Coronary artery (tissue), 2 donors: ENCODE data around the gene HDAC7.

ENCODE experiments used
- DNase-seq: peaks from one replicate; pipeline ENCODE4 v3.0.0-alpha.2; 2017; ENCODE audit warnings: low spot score
- H3K27ac ChIP-seq, 2 donors: fragments of 200-600 bp; sonication (generic); one replicate each; pipeline ENCODE4 v1.5.1; 2016 to 2019
- H3K4me3 ChIP-seq: fragments of 200-600 bp; sonication (generic); 2 replicates; pipeline ENCODE4 v1.5.1; 2016; ENCODE audit warnings: mild to moderate bottlenecking, moderate library complexity
- CTCF ChIP-seq: fragments of 200-600 bp; sonication (generic); IDR thresholded peaks from one replicate; pipeline ENCODE4 v1.5.1; 2019; ENCODE audit warnings: antibody characterized with exemption

Gene HDAC7

GRCh38 chr12:47789141-47789540 is 30.6 kb downstream of the HDAC7 start:
- TF ChIP-seq CTCF: no peak
- no peak overlapping the region for H3K27ac ChIP-seq
- H3K4me3 ChIP-seq: no peak overlapping the region
- no peak for DNase-seq

GRCh38 chr12:47787596-47788319 is 31.9 kb downstream of the HDAC7 start:
- Histone ChIP-seq H3K27ac (peak overlapping the region in 1 of 2 donors; percentile 75), H3K4me3 (no peak overlapping the region)
- no peak for TF ChIP-seq CTCF
- DNase-seq: no peak

DNA sequence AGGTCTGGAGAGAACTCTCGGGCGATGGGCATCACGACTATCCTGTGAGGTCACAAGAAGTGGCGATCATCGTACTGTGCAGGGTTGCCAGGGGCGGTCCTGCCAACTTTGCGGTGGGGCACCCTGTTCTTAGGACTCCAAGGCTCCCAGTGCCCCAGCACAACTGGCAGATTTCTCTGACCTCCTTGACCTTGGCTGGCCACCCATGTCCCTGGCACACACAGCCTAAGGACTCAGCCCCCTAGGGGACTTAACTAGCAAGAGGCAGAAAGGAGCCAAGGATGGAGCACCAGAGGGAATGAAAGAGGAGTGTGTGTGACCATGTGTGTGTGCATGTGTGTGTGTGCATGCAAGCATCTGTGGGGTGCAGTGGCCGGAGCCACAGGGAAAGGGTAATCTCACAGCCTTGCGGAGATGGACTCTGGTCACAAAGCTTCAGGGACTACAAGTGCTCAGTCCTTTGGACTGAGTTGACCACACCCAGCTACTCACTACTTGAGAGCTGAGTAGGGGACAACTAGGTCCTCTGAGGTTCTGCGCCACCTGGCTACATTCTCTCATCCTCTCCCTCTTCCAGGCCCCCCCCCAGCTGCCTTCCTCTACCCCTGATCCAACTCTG is 32.9 kb downstream of the HDAC7 start:
- Histone ChIP-seq H3K4me3 (no peak overlapping the region), H3K27ac (peak overlapping the region; percentile 32 to 75)
- TF ChIP-seq CTCF: no peak
- DNase-seq: no peak

DNA sequence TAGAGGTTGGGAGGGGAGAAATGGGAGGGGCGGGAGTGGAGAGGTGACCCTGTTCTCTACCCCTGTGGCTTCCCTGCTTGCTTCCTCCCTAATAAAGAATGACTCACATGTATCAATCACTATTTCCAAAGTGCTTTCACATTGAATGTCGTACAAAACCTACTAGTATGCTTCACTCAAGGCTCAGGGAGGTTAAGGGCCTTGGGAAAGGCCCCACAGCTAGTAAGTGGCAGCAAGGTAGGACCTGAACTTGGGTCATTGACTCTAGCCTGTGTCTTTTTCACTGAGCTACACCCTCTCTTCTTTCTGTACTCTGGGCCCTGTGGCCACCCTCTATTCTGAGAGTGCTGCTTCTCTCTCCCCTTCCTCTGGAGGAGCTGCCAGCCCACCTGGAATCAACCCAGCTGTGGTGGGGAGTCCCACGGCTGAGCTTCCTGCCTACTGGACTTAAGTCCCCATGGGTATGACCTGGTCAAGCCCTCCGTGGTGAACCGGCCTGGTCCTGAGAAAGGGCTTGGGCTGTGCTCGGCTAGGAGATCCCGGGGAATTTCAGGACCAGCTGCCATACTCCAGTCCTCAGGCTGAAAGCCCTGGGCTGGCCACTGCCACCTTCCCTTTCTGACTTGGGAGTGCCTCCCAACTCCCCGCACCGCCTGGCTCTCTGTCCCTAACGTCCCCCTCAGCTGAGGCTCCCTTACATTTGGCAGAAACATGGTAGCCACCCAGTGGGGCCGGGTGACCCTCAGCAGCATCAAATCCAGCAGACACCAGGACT is 33.6 kb downstream of the HDAC7 start:
- Histone ChIP-seq H3K27ac (peak overlapping the region; percentile 32 to 75), H3K4me3 (no peak overlapping the region)
- DNase-seq: no peak
- TF ChIP-seq CTCF: no peak

GRCh38 chr12:47785036-47785886 is 34.4 kb downstream of the HDAC7 start:
- TF ChIP-seq CTCF: no peak
- H3K27ac ChIP-seq: peak overlapping the region in 1 of 2 donors; percentile 75
- no peak for DNase-seq
- no peak overlapping the region for H3K4me3 ChIP-seq
